Activated T-cell treated with anti-CD3 and anti-CD28 coated beads for 24 hours (primary cell): Measurements from ENCODE around the gene MRPL28.
"Not testable (repeated sequence)": the region's sequence is repeated elsewhere in the genome, so short reads cannot be mapped to it uniquely, and the experiment has no call there.

ENCODE experiments used
- DNase-seq: peaks from one replicate; pipeline ENCODE4 v3.0.0-alpha.2; 2020; ENCODE audit warnings: low read depth

The MRPL28 gene

DNA sequence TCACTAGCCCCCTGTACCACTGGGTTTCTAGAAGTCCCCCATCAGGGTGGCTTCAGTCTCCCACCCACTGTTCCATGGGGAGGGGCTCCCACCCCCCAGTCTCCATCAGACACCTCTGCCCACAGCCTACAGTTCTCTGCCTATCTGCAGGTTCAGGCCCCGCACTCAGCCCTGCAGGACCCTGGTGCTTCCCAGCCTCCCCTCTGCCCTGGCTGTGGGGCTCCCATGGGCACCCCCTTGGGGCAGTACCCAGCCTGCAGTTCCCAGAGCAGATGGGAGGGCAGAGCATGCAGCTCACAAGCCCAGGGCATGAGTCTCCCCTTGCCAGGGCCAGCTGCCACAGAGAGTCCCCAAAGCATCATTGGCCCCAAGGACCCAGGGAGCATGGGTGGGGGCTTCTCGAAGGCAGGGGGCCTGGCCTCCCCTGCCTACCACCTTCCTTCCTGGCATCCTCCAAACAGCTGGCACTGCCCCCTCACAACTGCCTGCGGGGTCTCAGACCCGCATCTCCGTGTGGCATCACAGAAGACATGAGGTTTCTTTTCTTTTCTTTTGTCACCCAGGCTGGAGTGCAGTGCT lies 2.8 kb upstream of the MRPL28 start:
- no peak for DNase-seq

DNA sequence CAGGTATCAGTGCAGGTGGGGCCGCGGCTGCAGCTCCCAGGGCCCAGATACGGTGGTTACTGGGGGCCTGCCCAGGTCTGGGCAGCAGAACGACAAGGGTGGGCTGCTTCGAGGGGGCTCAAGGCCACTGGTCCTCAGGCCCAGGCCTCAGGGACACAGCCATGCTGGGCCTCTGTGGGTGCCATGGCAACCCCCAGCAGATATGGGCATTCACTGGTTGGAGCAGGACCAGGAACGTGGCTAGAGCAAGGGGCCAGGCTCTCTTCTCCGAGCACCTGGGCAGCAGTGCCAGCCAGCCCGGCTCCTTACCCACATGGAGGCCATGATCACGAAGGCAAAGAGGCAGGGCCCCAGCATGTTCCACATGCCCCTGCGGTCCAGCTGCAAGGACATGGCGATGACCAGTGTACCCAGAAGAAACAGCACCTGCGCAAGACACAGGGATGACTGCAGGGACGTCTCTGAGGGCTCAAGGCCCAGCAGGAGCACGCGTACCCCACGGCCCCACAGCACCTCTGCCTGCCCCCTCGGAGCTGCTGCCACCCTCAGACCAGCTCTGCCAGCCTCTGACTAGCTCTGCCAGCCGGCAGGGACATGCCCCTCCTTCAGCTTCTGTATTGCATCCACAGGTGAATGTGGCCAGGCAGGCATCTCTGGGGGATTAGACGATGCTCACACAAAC lies 2.1 kb upstream of the MRPL28 start:
- no peak for DNase-seq

DNA sequence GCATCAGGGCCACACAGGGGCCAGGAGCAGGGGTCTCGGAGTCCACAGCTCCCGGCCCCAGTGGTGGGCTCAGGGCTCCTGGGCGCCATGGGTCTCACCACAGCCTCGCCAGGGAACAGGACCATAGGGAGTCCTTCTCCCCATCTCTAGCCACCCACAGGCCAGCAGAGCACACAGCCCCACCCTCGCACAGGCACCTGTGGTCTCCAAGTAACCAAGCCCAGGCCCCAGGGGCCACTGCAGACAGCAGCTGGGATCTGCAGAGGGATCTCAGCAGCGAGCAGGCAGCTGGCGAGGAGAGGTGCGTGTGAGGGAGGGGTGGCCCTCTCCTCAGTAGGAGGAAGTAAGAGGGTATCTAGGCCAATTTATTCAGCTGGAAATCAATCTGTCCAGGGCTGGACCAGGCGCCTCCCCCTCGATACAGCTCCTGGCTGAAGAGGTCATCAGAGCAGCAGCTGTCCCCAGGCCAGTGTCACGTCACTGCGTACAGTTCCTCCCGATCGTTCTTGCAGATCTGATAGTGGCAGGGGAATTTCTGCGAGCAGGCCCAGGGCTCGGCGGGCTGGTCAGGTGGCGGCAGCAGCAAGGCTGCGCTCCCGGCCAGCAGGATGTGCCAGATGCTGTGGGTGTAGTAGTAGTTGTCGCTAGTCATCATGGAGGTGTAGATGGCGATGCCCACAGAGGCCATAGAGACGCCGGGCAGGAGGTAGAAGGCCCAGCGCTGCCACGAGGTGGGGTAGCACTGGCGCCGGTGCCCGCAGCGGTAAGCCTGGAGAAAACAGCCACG lies 1.4 kb upstream of the MRPL28 start:
- no peak for DNase-seq

DNA sequence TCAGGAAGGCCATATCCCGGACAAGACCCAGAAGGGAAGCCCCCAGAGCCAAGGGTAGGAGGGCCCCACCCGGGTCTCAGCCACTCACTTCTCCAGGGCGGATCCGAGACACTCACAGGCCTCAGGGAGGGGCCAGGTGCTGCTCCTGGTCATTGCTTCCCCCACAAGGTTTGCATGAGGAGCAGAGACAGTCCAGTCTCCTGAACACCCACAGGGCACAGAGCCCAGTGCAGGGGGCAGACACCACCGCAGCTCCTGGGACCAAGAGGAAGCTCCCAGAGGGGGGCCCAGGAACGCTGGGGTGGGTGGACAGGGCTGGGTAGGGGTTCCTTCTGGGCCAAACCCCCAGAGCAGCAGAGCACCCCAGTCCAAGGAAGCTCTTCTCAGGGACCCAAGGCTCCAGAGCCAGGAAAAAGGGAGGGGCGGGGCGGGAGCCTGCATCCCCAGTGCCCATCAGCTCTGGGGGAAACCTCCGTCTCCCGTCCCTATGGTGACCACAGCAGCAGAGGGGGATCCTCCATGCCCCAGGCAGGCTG lies 709 bp upstream of the MRPL28 start:
- DNase-seq: no peak

DNA sequence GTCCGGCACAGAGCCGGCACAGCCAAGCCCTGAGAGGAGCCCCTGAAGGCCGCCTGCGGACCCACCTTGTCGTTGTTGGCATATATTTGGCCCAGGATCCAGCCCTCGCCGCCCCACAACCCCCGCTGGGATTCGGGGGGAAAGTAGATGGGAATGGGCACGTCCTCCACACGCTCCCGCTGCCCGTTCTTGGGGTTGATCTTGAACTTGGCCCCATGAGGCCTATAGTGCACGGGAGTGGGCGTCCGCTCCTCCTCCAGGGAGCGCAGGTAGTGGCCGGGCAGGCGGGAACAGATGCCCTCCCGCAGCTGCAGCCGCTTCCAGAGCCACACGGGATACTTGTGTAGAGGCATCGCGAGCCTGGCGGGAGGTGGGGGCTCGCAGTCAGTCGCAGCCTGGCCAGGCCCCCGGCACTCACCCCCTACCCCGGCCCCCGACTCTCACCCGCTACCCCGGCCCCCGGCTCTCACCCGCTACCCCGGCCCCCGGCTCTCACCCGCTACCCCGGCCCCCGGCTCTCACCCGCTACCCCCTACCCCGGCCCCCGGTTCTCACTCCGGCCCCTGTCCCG lies 387 bp downstream of the MRPL28 start:
- no peak for DNase-seq

DNA sequence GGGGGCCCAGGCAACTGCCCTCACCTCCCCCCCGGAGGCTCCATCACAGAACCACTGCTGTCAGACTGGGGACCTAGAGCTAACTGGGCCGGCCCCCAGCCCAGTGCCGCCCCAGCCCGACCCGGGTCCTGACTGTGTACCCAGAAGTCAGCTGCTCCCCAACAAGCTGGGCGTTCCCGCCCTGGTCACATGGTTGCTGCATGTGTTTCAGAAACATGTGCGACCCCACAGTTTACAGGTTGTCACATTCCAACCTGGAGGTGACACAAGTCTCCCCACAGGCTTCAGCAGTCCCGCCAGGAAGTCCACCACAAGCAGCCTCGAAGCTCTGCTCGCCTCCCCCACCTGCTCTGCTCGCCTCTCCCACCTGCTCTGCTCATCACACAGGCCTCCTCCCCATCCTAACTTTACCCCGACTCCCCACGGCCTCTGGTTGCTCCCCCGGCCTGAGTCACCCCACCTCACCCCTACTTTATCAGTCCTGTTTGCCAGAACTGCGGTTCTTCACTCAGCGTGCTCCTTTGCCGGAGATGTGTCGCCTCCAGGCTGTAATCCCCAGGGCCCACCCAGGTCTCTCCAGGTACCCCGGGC lies 968 bp downstream of the MRPL28 start:
- DNase-seq: no peak

DNA sequence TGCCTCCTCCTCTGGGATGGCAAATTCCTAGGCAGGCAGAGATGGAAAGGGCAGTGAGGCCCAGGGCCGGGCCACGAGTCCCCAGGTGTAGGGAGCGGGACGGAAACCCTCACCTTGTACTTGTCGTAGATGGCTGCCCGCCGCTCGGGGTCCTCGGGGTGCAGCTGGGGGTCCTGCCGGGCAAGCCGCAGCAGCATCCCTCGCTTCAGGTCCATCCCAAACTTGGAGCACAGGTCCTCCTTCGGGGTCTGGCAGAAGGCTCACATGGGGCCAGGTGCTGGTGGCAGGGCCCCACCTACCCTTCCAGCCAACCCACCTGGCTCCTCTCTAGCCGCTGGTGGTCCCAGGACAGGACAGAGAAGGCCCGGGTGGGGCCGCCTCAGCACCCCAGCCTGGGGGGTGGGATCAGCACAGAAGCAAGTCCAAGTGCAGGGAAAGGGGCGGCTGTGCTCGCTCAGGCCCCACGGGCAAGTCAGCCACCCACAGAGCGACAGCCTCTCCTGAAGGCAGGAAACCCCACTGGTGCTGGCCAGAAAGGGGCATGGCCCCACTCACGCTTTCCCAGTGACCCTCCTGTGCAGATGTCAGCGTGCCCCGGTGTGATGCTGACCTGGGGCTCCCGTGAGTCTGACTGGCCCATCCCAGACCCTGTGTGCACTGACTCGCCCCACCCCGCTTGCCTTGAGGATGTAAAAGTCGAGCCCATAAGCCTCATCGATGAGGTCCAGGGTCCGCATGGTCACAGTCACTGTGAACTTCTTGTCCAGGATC lies 1.8 kb downstream of the MRPL28 start:
- DNase-seq: no peak

DNA sequence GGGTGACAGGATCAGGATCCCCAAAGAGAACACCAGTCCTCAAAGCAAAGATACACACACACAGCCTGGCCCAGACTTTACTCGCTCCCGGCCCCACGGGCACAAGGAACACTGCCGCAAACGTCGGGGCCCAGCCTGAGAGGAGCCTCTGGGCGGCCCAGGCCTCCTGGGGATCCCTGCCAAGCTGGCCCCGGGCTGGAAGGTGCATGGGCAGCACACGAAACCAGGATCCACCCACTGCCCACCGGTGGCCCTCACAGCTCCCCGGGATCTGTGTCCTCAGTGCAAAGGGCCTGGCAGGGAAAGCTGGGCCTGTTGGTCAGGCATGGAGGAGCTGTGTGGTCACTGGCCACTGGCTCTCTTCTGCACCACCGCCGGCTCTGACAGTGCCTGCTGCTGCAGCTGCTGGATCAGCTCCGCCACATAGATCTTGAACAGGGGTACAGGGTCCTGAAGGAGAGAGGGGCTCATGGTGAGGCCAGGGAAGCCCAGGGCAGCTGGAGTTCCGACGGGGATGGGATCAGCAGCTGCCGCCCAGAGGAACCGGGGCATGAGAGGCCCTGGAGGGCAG lies 2.9 kb downstream of the MRPL28 start:
- no peak for DNase-seq

DNA sequence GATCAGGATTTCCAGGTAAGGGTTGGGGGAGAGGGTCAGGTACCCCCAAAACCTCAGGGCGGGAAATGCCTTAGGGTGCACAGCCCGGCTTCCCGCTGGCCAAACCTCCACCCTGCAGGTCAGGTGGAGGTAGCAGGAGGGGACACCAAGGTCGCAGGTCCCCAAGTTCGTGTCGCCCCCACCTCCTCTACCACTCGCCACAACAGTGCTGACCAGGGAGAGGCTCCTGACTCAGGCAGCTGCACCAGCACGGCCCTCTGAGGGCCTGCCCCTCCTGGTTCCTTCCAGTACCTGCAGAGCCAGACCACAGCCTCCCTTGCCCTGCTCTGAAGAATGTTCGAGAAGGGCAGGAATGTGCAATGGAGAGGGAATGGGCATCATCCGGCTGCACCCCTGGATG lies 3.9 kb downstream of the MRPL28 start:
- no peak for DNase-seq

DNA sequence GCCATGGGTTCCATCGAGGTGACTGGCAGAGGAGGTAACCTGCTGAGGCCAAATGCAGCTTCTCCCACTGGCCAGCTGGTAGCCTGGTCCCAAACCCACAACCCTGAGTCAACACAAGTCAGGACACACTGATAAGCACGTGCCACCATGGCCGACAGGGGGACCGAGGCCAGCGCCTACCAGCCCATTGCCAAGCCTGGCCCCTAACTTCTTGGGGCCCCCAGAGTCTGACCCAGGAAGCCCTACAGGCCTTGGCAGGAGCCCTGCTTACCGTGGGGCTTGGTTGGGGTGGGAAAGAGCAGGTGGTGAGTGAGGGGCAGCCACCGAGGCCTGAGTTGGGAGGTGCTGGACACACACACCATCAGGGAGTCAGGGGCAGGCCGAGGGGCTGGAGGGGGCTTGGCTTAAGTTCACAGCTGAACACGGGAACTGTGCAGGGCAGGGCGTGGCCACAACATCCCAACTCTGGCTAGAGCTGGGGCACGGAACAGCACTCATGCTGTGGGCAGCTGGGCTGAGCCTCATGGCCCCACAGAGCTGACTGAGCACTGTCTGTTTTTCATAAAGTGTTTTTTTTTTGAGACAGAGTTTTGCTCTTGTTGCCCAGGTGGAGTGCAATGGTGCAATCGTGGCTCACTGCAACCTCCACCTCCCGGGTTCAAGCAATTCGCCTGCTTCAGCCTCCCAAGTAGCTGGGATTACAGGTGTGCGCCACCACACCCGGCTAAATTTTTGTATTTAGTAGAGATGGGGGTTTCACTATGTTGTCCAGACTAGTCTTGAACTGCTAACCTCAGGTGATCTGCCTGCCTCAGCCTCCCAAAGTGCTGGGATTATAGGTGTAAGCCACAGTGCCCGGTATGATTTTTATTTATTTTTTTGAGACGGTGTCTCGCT lies 5.5 kb downstream of the MRPL28 start:
- no peak for DNase-seq

DNA sequence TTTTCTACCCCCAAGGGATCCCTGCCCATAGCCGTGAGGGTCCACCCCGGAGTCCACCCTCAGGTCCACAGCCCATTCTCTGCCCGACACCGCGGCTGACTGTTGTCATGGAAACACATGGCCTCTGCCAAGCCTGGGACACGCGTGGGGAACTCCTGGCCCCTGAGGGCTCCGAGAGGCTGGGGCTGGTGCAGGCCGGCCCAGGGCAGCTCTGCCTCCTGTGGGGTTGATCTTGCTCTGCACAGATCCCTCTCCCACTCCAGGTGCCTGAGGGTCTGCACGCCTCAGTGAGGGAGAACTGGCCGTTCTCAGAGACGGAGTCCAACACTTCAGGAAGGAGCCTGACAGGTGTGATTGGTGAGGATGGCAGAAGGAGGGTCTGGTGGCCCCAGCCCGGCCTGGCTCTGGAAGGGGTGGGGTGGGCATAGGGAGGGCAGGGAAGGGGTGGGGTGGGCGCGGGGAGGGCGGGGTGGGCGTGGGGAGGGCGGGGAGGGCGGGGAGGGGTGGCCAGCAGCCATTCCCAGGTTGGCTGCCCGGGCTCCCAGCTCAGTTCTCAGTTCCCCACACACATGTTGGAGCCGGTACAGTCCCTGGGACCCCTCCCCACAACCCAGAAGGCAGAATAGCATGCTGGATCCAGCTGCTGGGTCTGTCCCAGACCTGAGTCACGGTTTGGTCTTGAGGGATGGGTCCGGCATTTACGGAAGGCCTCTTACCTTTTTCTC lies 6.4 kb downstream of the MRPL28 start:
- no peak for DNase-seq

DNA sequence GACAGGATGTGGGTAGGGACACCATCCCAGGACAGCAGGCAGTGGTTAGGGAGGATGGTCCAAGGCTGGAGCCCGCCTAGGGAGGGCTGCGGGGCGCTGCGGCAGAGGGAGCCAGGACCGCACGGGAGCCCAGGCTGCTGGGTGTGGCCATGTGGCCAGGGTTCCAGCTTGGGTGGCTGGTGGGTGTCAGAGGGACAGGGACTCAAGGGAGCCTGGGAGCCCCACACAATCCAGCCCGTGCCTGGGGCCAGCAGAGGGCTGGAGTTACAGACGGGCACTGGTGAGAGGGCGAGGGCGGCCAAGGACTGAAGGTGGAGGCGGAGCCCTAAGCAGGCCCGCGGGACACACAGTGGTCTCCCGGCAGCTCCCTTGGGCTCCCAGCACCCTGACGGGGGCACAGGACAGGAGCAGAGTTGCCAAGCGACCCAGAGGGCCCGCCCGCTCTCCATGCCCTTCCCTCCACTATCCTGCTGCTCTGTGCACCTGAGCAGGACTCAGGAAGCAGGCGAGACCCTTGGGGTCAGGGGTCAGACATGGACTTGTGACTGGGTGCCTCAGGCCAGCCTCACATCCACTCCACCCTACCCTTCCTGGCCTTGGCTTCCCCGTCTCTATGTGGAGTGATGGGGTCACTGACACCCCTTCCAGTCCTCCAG lies 7.1 kb downstream of the MRPL28 start:
- no peak for DNase-seq

DNA sequence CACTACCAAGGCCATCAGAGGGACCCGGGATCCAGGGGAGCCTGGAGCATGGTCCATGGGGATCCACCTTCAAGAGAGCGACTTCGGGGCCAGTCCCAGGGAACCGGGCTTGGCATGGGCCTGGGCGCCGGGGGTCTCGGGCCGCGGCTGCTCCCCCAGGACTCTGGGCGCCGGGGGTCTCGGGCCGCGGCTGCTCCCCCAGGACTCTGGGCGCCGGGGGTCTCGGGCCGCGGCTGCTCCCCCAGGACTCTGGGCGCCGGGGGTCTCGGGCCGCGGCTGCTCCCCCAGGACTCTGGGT lies 7.7 kb downstream of the MRPL28 start:
- not testable (repeated sequence) for DNase-seq

DNA sequence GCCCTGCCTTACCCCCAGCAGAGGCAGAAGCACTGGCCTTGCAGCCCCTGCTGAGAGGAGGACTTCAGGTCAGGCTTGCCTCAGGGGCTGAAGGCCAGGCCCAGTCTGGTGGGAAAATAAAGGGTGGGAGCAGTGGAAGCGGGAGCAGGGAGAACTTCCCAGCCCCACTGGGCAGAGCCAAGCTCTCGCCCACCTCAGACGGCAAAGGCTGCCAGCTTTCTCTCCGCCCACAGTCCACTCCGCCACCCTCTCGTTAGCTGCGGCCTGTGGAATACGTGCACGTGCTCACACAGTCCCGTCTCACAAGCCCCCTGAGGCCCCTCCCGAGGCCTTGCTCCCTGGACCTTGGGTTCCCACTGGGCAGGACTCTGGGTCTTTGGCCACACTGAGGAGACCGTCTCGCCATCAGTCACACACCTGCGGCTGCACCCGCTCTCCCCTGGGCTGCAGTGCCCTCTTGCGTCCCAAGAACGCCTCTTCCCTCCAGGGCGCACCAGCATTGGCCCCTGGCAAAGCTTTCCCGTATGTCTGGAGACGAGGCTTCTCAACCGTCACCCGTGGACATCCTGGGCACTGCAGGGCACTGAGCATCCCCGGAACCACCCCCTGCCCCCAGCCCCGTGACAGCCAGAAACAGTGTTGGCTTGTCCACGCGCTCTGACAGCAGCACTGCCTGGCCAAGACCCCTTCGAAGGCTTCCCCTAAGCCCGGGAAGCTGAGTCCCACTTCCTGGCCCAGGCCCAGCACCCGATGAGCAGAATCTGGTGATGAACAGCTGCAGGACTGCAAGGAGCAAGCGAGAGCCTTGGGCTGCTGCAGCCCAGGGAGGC lies 8.3 kb downstream of the MRPL28 start:
- peak; percentile 58 for DNase-seq

DNA sequence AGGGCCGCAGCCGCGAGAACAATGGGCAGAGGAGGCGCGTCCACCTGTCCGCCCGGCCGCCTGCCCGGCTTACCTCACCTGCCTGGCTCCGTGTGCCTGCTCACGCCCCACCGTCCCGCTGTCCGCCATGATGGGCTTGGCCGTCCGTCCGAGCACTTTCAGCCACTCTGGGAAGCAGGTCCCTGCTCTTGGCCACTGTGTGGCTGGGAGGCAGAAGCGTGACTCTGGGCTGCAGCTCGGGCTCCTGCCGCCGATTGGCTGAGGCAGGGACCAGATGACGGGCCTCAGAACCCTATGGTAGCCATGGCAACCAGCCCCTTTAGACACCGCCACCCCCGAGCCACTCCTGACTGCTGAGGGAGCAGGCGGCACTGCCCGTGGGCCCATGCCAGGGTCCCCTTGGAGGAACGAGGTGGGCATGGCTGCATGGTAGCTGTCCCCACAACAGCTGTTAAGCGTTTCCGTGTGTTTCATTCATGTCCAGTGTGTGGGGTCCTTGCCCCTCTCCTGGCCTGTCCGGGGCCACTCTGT lies 8.9 kb downstream of the MRPL28 start:
- DNase-seq: no peak

DNA sequence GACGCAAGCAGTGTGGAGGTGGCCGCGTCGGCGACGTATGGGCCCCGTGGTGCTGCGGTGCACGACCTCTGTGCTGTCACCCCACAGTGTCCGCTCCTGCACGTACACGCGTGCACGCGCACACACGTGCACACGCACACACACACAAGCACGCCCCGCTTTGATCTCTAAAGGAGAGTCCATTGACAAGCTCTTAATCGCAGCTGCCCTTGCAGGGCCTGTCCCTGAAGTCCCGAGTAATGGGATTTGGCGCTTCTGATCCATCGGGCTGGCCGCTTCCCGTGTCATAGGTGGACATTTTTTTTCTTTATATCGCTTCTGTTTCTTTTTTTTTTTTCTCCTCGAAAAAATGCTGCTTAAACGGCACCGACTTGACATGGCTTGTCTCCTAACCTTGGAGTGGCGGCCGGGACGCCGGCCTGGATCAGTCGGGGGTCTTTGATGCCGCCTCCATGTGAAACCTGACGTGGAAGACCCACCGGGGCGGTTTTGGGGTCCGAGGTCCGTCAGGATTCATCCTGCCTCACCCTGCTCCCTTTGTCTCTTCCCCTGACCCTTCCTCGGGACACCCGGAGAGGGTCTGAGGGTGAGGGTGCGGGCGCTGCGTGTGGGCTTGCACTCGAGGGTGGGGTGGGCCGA lies 9.5 kb downstream of the MRPL28 start:
- no peak for DNase-seq

DNA sequence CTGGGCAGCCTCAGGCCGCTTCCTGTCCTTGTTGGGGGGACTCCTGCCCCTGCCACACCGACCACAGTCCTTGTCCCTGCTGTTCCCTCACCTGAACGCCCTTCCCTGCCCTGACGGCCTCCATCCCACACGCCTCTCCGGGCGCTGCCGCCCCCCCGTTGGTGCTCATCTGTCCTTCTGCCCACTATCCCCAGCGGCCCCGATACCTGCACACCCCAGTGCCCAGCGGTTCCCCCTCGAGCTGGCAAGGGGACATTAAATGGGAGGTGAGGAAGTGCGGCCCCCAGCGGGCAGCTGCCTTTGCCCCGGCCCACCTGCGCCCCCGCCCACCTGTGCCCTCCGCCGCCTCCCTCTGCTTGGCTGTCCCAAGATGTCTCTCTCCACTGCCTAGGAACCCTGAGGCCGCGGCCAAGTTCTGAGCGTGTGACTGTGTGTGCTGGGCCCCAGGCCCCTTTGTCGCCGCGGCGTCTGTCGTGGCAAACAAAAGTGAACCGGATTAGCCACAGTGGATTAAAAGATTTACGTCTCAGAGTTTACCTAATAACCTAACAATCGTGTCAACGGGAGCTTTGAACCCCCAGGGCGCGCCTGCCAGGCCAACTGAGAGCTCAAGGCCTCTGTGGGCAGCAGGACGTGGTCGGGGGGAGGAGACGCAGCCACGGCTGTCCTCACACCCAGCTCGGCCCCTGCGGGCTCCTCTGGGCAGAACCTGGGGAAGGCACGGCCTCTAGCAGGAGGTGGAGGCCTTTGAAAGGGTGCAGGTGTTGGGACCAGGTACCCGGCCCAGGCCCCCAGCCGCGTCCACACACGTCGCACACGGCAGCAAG lies 10.3 kb downstream of the MRPL28 start:
- no peak for DNase-seq
